SK-N-DZ (cell line): Measurements from ENCODE around the gene TICRR.

Source experiments
- DNase-seq: peaks from one replicate; pipeline ENCODE4 v3.0.0-alpha.2; 2015; ENCODE audit warnings: low spot score

TICRR gene

GRCh38 chr15:89628301-89628700 is 53.0 kb downstream of the TICRR start:
- no peak for DNase-seq

- no peak for DNase-seq
Measured at GRCh38 chr15:89628806-89629715, 53.8 kb downstream of the TICRR start.

GRCh38 chr15:89629829-89630228 is 54.6 kb downstream of the TICRR start:
- DNase-seq: no peak

GRCh38 chr15:89630260-89630659 is 55.0 kb downstream of the TICRR start:
- no peak for DNase-seq

- no peak for DNase-seq
Measured at GRCh38 chr15:89630974-89631901, 56.0 kb downstream of the TICRR start.

- DNase-seq: no peak
Measured at GRCh38 chr15:89631902-89632264, 56.6 kb downstream of the TICRR start.

- DNase-seq: no peak
Measured at GRCh38 chr15:89632563-89633430, 57.5 kb downstream of the TICRR start.

- DNase-seq: no peak
Measured at GRCh38 chr15:89633585-89633984, 58.3 kb downstream of the TICRR start.

- DNase-seq: no peak
Measured at GRCh38 chr15:89640245-89640644, 65.0 kb downstream of the TICRR start.

- no peak for DNase-seq
Measured at GRCh38 chr15:89641053-89641452, 65.8 kb downstream of the TICRR start.

GRCh38 chr15:89642106-89642505 is 66.8 kb downstream of the TICRR start:
- no peak for DNase-seq

- no peak for DNase-seq
Measured at GRCh38 chr15:89645680-89646079, 70.4 kb downstream of the TICRR start.

- DNase-seq: no peak
Measured at GRCh38 chr15:89646416-89647141, 71.3 kb downstream of the TICRR start.

- peak; percentile 42 for DNase-seq
Measured at GRCh38 chr15:89647191-89647851, 72.1 kb downstream of the TICRR start.

- DNase-seq: no peak
Measured at GRCh38 chr15:89648106-89649012, 73.1 kb downstream of the TICRR start.

GRCh38 chr15:89649013-89649625 is 73.8 kb downstream of the TICRR start:
- no peak for DNase-seq

GRCh38 chr15:89649716-89650115 is 74.4 kb downstream of the TICRR start:
- DNase-seq: no peak

GRCh38 chr15:89652131-89652530 is 76.9 kb downstream of the TICRR start:
- DNase-seq: no peak

GRCh38 chr15:89652666-89653065 is 77.4 kb downstream of the TICRR start:
- DNase-seq: no peak
